ENCODE data around the gene HNRNPF.
"Not testable (repeated sequence)": the region's sequence is repeated elsewhere in the genome, so short reads cannot be mapped to it uniquely, and the experiment has no call there.

The HNRNPF gene

DNA sequence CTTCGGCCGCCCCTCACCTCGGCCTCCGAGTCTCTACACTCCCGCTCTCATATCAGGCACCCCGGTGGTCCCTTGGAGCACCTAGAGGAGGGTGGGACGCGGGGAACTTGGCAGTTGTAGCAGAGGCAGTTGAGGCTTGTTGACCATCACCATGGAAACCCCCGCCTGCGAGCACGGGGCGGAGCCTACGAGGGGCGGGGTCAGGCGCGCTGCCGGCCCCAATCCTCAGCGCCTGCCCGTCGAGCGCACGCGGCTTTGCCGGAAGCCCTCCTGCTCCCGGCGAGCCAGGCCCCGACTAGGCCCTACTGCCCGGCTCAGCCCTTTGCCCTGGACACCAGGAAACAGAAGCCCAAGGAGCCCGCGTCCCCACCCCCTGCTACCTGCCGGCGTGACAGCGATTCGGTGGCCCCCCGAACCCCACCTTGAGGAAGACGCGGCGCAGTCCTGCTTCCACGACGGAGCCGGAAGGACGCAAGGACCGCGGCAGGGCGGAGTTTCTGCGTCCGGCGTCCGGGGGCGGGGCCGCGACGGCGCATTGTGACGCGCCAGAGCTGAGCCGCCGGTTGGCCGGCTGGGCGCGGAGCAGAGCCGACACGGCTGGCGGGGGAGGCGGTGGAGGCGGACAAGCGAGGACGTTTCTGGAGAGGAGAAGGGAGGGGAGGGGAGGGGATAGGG, at the start of gene HNRNPF:
HNRNPF (minus strand) TSS at position 477 of the 675 bp plus-strand sequence. CDS start 21,302 bp downstream, outside the sequence.
- DNase-seq: peak; percentile 94

DNA sequence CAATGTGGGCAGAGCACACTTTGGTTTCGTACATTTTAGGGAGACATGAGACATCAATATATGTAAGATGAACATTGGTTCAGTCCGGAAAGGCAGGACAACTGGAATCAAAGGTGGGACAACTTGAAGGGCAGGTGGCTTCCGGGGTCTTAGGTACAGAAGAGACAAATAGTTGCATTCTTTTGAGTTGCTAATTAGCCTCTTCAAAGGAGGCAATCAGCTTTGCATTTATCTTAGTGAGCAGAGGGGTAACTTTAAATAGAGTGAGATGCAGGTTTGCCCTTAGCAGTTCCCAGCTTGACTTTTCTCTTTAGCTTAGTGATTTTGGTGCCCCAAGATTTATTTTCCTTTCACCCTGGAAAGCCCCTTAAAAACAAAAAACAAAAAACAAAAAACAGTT, 49.2 kb upstream of the HNRNPF start:
- no peak for DNase-seq

DNA sequence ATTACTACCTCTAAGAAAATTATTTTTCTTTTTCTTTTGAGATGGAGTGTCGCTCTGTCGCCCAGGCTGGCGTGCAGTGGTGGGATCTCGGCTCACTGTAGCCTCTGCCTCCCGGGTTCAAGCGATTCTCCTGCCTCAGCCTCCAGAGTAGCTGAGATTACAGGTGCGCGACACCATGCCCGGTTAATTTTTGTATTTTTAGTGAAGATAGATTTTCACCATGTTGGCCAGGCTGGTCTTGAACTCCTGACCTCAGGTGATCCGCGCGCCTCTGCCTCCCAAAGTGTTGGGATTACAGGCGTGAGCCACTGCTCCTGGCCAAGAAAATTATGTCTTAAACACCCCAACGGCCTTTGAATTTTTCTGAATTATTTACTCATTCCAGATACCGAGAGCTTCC, 47.6 kb upstream of the HNRNPF start:
- DNase-seq: not testable (repeated sequence)

- peak; percentile 7 for DNase-seq
These were observed 45.0 kb upstream of the HNRNPF start for GRCh38 chr10:43454025-43454424.

DNA sequence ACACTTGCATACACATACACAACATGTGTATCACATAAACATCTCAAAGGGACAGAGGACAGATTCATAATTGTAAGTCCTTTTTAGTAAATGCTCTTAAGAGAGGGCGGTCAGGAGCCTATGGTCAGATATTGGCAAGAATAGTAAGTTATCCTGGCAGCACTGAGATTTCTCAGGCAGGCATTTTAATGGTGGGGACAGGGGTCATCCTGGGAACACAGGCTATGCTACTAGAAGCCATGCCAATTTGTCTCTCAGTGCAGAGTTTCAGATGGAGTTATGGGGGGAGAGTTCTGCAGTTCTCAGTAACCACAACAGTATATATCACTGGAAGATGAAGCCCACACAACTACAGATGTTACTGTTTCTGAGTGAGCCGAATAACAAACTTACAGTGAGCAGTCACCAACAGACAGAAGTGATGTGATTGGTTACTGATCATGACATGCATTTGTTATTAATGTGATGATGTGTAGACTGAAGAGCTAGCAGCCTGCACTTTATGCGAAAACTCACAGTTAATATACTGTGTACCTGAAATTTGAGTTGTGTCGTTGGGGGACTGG, 44.4 kb upstream of the HNRNPF start:
- DNase-seq: no peak

DNA sequence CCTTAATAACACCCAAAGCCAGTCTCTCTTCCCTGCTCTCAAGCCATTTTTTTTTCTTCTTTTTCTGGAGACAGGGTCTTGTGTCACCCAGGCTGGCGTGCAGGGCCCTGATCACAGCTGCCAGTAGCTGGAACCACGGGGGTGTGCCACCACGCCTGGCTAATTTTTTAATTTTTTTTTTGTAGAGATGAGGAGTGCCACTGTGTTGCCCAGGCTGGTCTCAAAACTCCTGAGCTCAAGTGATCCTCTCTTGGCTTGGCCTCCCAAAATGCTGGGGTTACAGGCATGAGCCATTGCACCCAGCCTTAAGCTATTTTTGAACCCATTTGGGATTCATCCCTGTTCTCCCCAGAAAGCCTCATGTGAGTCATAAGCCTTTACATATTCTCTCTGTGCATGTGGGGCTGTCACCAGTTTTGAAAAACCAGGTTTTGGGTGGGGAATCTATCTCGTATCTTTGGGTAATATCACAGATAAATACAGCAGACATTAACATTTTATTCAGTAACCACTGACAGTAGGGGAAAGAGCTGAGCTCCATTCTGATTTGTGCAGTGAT, 43.4 kb upstream of the HNRNPF start:
- DNase-seq: no peak

GRCh38 chr10:43448742-43449141, 39.8 kb upstream of the HNRNPF start:
- DNase-seq: no peak

DNA sequence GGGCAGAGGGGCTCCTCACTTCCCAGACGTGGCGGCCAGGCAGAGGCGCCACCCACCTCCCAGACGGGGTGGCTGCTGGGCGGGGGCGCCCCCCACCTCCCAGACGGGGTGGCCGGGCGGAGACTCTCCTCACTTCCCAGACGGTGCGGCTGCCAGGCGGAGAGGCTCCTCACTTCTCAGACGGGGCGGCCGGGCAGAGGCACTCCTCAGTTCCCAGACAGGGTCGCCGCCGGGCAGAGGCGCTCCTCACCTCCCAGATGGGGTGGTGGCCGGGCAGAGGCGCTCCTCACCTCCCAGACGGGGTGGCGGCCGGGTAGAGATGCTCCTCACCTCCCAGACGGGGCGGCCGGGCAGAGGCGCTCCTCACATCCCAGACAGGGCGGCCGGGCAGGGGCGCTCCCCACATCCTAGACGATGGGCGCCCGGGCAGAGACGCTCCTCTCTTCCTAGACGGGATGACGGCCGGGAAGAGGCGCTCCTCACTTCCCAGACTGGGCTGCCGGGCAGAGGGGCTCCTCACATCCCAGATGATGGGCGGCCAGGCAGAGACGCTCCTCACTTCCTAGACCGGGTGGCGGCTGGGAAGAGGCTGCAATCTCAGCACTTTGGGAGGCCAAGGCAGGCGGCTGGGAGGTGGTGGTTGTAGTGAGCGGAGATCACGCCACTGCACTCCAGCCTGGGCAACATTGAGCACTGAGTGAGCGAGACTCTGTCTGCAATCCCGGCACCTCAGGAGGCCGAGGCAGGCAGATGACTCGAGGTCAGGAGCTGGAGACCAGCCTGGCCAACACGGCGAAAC, 37.4 kb upstream of the HNRNPF start:
- not testable (repeated sequence) for DNase-seq

GRCh38 chr10:43444897-43445466, 36.0 kb upstream of the HNRNPF start:
- DNase-seq: no peak

DNA sequence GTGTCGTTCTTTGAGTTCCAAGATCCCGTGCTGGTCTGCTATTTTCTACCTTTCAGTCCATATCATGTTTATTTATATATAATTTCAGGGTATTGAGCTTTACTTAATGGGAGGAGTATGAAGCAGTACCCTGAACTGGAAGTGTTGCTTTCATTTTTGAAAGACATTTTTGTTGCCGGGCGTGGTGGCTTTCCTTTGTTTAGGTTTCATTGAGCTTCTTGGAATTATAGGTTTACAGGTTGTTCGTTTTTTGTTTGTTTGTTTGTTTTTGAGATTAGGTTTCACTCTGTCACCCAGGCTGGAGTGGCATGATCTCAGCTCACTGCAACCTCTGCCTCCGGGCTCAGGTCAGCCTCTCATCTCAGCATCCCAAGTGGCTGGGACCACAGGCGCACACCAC, 35.3 kb upstream of the HNRNPF start:
- peak; percentile 17 for DNase-seq

- DNase-seq: no peak
These were observed 31.6 kb upstream of the HNRNPF start for GRCh38 chr10:43440463-43441134.

GRCh38 chr10:43437141-43437870, 28.3 kb upstream of the HNRNPF start:
- DNase-seq: no peak

GRCh38 chr10:43436291-43437140, 27.5 kb upstream of the HNRNPF start, which contains the start of gene ZNF487:
Gene ZNF487, plus strand, starts transcription at chr10:43437111. Its CDS starts 38,703 bp downstream, at chr10:43475814.
- peak; percentile 84 for DNase-seq

DNA sequence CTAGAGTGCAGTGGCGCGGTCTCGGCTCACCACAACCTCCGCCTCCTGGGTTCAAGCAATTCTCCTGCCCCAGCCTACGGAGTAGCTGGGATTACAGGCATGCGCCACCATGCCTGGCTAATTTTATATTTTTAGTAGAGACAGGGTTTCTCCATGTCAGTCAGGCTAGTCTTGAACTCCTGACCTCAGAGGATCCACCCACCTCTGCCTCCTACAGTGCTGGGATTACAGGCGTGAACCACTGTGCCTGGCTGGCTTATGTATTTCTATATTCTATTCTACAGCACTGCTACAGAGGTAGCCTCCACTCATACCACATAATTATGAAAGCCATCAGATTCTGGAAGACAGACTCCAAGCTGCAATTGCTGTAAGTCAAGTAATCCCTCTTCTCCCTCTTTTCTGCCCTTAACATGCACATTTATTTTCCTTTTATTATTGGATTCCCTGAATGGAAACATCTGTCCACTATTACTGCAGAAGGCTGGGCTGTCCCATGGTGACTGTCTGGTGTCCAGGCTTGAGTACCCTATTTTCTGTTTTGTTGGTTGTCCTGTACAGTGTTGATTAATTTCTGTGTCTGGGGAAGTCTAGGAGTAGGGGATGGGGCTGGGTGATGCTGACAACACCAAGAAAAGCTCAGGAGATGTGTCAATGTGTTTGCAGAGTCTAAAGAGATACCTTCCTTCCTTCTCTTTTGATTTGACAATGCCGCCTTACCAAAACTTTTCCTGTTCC, 22.1 kb upstream of the HNRNPF start:
- no peak for DNase-seq

DNA sequence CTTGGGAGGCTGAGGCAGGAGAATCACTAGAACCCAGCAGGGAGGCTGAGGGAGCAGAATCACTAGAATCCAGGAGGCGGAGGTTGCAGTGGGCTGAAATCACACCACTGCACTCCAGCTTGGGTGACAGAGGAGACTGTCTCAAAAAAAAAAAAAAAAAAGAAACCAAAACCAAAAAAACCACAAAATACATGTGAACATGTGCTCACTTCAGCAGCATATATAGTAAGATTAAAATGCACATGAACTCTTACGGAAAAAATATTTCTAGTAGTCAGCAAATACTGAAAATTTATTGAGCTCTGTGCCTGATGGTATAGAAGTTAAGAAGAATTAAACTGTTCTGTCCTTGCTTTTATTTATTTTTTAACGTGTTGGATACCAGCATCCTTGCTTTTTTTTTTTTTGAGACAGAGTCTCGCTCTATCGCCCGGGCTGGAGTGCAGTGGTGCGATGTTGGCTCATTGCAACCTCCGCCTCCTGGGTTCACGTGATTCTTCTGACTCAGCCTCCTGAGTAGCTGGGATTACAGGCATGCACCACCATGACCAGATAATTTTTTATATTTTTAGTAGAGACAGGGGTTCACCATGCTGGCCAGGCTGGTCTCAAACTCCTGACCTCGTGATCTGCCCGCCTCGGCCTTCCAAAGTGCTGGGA, 18.3 kb upstream of the HNRNPF start:
- no peak for DNase-seq

- DNase-seq: not testable (repeated sequence)
These were observed 17.5 kb upstream of the HNRNPF start for GRCh38 chr10:43426476-43426875.

- no peak for DNase-seq
These were observed 15.4 kb upstream of the HNRNPF start for GRCh38 chr10:43424416-43424815.

DNA sequence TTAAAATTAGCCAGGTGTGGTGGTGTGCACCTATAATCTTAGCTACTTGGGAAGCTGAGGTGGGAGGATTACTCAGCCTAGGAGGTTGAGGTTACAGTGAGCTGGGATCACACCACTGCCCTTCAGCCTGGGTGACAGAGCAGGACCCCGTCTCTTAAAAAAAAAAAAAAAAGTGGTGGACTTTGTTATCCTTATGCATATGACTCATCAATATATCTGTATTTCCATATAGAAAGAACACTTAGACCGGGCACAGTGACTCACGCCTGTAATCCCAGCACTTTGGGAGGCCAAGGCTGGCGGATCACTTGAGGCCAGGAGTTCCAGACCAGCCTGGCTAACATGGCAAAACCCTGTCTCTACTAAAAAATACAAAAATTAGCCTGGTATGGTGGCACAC, 13.0 kb upstream of the HNRNPF start:
- not testable (repeated sequence) for DNase-seq

DNA sequence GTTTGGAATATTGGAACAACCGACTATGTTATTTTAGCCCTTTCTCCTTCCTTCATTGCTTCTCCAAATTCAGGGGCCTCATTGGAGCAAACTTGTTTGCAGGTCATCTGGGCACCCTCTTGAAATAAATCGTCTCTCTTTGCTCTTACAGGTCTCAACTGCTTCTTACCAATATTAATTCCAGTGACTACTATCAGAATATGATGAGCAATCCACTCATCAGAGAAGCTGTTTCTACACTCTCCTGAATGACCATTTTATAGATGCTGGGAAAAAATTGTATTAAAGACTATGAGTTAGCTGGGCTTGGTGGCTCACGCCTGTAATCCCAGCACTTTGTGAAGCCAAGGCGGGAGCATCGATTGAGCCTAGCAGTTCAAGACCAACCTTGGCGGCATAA, 12.5 kb upstream of the HNRNPF start:
- no peak for DNase-seq

GRCh38 chr10:43421201-43421507, 12.2 kb upstream of the HNRNPF start:
- no peak for DNase-seq

Measured in NCI-H69 (cell line).